Gastroesophageal sphincter (tissue), 4 donors: ENCODE measurements around the gene HACD2. TPM values are rescaled to one million over a fixed set of nuclear protein-coding genes. Genes with fewer than 3 reads are reported as not detected.

ENCODE experiments used
- ATAC-seq: fragments of 150-250 bp; one replicate; pipeline ENCODE4 v1.9.1; 2016; ENCODE audit warnings: mild to moderate bottlenecking, moderate library complexity
- H3K27ac ChIP-seq, 4 donors: fragments of 200-600 bp; sonication (generic) in 3 of 4; 1 replicate in 3 of 4; 2 replicates in 1 of 4; pipeline ENCODE4 v1.5.1; 2016 to 2019
- H3K27me3 ChIP-seq: fragments of 200-600 bp; sonication (generic); one replicate; pipeline ENCODE4 v1.5.1; 2019
- H3K36me3 ChIP-seq, 2 donors: fragments of 200-600 bp; sonication (generic); one replicate each; pipeline ENCODE4 v1.5.1; 2019; ENCODE audit warnings: control low read depth in 1 of 2
- H3K4me1 ChIP-seq, 3 donors: fragments of 200-600 bp; sonication (generic); 1 replicate in 2 of 3; 2 replicates in 1 of 3; pipeline ENCODE4 v1.5.1; 2016 to 2019; ENCODE audit warnings: control low read depth in 2 of 3
- H3K4me3 ChIP-seq, 2 donors: fragments of 200-600 bp; sonication (generic); one replicate each; pipeline ENCODE4 v1.5.1; 2019; ENCODE audit warnings: mild to moderate bottlenecking in 1 of 2, moderate library complexity in 1 of 2
- H3K9me3 ChIP-seq, 3 donors: fragments of 200-600 bp; sonication (generic); one replicate each; pipeline ENCODE4 v1.5.1; 2017 to 2019; ENCODE audit warnings: control low read depth in 2 of 3
- EP300 ChIP-seq: sonication (generic); formaldehyde crosslinking; IDR thresholded peaks from one replicate; pipeline ENCODE4 v1.6.1; 2017; ENCODE audit warnings: antibody characterized with exemption, mild to moderate bottlenecking
- POLR2A ChIP-seq, 2 donors: fragments of 450-650 bp; IDR thresholded peaks; one replicate each; pipeline ENCODE4 v1.6.1; 2017; ENCODE audit warnings: antibody characterized with exemption in 2 of 2, mild to moderate bottlenecking in 2 of 2, moderate library complexity in 1 of 2
- POLR2AphosphoS5 ChIP-seq: sonication (generic); formaldehyde crosslinking; IDR thresholded peaks from one replicate; pipeline ENCODE4 v1.6.1; 2017; ENCODE audit warnings: antibody characterized with exemption
- WGBS, 2 donors: methylation state at CpG; one replicate each; pipeline ENCODE4 v1.1.5; 2018; ENCODE audit warnings: low coverage in 1 of 2; 5-methylcytosine and 5-hydroxymethylcytosine counted together
- total RNA-seq, 4 donors: library from RNA; depleted of rRNA; stranded (reverse); fragments of >200 nt; gene quantifications; one replicate each; pipeline ENCODE4 v1.1.0, GENCODE V29; 2016
- TF ChIP-seq, protein P1 (sequence below), 4 experiments: fragments of 200-600 bp in 2 of 4; fragments of 450-650 bp in 2 of 4; sonication (generic) in 1 of 4; IDR thresholded peaks; one replicate each; pipeline ENCODE4 v1.5.1; 2017 to 2019; ENCODE audit warnings: antibody characterized with exemption in 4 of 4, mild to moderate bottlenecking in 2 of 4, moderate library complexity in 2 of 4

HACD2 gene
- total RNA-seq, 4 donors from 2014 or later: 21.3 to 36.7 (median 28.1) TPM

GRCh38 chr3:123623346-123623880 lies 38.6 kb upstream of the HACD2 start:
- Histone ChIP-seq H3K4me1 (peaks cover 0 to 85% (median 7%) of the 10 kb centered on the region in 3 donors), H3K27ac (peak overlapping the region; percentile 93 to 96 (median 94))
- WGBS, 2 donors: 64 to 73% methylated on average over 4 to 5 of the region's 5 CpGs

GRCh38 chr3:123622766-123623165 lies 37.9 kb upstream of the HACD2 start:
- no peak overlapping the region for H3K4me3 ChIP-seq
- H3K4me1 ChIP-seq: peaks cover 0 to 85% (median 7%) of the 10 kb centered on the region in 3 donors
- peaks cover 0 to 70% of the 10 kb centered on the region in 2 donors for H3K36me3 ChIP-seq
- 53 to 60% methylated on average over 2 of the region's 2 CpGs for WGBS, 2 donors
- no peaks in the 10 kb centered on the region for H3K27me3 ChIP-seq
- ATAC-seq: no peak
- peak overlapping the region; percentile 93 to 96 (median 94) for H3K27ac ChIP-seq
- TF ChIP-seq EP300: no peak
- no peak for TF ChIP-seq POLR2AphosphoS5
- no peaks in the 10 kb centered on the region for H3K9me3 ChIP-seq

More at GRCh38 chr3:123623346-123623880, 38.6 kb upstream of the HACD2 start:
- Histone ChIP-seq H3K4me3 (no peak overlapping the region), H3K36me3 (peaks cover 0 to 70% of the 10 kb centered on the region in 2 donors), H3K9me3 (no peaks in the 10 kb centered on the region), H3K27me3 (no peaks in the 10 kb centered on the region)
- no peak for TF ChIP-seq POLR2AphosphoS5
- TF ChIP-seq EP300: no peak
- no peak for TF ChIP-seq POLR2A (IDR thresholded peaks at IDR 0.05)
- no peak for ATAC-seq

- TF ChIP-seq EP300 (no peak), POLR2AphosphoS5 (no peak), POLR2A (IDR thresholded peaks at IDR 0.05) (no peak)
- TF ChIP-seq, protein P1, sequence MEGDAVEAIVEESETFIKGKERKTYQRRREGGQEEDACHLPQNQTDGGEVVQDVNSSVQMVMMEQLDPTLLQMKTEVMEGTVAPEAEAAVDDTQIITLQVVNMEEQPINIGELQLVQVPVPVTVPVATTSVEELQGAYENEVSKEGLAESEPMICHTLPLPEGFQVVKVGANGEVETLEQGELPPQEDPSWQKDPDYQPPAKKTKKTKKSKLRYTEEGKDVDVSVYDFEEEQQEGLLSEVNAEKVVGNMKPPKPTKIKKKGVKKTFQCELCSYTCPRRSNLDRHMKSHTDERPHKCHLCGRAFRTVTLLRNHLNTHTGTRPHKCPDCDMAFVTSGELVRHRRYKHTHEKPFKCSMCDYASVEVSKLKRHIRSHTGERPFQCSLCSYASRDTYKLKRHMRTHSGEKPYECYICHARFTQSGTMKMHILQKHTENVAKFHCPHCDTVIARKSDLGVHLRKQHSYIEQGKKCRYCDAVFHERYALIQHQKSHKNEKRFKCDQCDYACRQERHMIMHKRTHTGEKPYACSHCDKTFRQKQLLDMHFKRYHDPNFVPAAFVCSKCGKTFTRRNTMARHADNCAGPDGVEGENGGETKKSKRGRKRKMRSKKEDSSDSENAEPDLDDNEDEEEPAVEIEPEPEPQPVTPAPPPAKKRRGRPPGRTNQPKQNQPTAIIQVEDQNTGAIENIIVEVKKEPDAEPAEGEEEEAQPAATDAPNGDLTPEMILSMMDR (IDR thresholded peaks at IDR 0.05): no peak
- WGBS, 2 donors: 50 to 67% methylated on average over 2 to 7 of the region's 7 CpGs
- peaks cover 0 to 68% of the 10 kb centered on the region in 2 donors for H3K36me3 ChIP-seq
- H3K27ac ChIP-seq: peak overlapping the region; percentile 93 to 96 (median 94)
- H3K27me3 ChIP-seq: no peaks in the 10 kb centered on the region
- ATAC-seq: no peak
- peaks cover 0 to 89% (median 7%) of the 10 kb centered on the region in 3 donors for H3K4me1 ChIP-seq
- H3K9me3 ChIP-seq: no peaks in the 10 kb centered on the region
- H3K4me3 ChIP-seq: no peak overlapping the region
Observed at GRCh38 chr3:123621850-123622189, 37.0 kb upstream of the HACD2 start.

DNA sequence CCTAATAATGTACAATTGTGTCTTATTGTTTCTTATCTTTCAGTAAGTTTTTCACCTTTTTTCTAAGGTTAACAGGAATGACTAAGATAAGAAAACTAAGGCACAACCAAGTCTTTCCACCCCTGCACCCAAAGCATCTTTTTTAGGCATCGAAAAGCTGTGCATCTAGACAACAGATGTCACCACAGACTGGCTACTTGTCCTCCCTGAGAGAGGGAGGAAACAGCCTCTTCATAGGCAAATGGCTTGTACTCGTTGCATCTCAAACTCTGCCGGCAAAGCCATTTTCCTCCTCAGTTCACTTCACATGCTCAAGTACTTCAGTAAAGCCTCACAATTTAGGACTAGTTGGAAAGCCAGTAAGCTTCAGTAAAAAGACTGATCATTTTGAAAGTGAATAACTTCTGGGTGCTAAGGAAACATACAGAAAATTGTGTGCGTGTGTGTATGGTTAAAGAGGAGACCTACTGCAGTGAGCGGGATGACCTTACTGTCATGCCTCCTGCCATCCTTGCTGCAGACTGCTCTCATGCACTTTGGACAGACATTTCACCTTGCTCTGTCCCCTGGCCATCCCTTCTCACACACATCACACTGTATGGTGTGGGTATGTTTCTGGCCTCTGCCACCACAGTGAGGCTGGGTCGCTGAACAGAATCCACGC lies 36.5 kb upstream of the HACD2 start:
- Histone ChIP-seq H3K4me1 (peaks cover 0 to 89% (median 7%) of the 10 kb centered on the region in 3 donors), H3K9me3 (no peaks in the 10 kb centered on the region), H3K27ac (peak overlapping the region; percentile 93 to 96 (median 94)), H3K27me3 (no peaks in the 10 kb centered on the region), H3K4me3 (no peak overlapping the region), H3K36me3 (peaks cover 0 to 65% of the 10 kb centered on the region in 2 donors)
- TF ChIP-seq POLR2A (IDR thresholded peaks at IDR 0.05) (no peak), POLR2AphosphoS5 (no peak)
- TF ChIP-seq, protein P1 (IDR thresholded peaks at IDR 0.05): no peak
- 25 to 43% methylated on average over 5 to 7 of the region's 7 CpGs for WGBS, 2 donors
- no peak for ATAC-seq

DNA sequence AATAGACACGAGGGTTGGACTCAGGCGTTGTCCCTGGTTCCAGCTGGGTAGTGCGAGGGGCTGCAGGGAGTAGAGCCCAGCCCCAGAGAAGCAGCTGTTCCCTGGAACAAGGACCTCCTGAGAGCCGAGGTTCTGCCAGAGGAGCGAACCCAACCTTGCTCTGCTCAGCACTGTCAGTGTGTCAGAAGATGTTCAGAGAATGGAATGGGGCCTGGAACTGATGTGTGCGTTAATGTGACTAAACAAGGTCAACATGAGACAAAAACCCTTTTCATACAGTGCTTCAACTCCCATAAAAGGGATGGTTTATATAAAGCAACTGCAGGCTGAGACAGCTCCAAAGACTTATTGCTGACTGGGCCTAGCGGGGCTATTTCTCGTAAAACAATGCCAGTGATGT lies 35.5 kb upstream of the HACD2 start:
- Histone ChIP-seq H3K4me1 (peaks cover 0 to 98% (median 7%) of the 10 kb centered on the region in 3 donors), H3K4me3 (peak overlapping the region; percentile 53 to 61), H3K9me3 (no peaks in the 10 kb centered on the region), H3K36me3 (peaks cover 0 to 63% of the 10 kb centered on the region in 2 donors), H3K27ac (peak overlapping the region; percentile 93 to 96 (median 94)), H3K27me3 (no peaks in the 10 kb centered on the region)
- TF ChIP-seq POLR2AphosphoS5: peak; percentile 99
- TF ChIP-seq, protein P1 (IDR thresholded peaks at IDR 0.05): no peak
- peak; percentile 83 to 86 for TF ChIP-seq POLR2A (IDR thresholded peaks at IDR 0.05)
- no peak for TF ChIP-seq EP300
- 6 to 17% methylated on average over 3 to 4 of the region's 8 CpGs for WGBS, 2 donors
- ATAC-seq: peak; percentile 83
